ENCODE measurements around the gene CREB5.

CREB5 gene

DNA sequence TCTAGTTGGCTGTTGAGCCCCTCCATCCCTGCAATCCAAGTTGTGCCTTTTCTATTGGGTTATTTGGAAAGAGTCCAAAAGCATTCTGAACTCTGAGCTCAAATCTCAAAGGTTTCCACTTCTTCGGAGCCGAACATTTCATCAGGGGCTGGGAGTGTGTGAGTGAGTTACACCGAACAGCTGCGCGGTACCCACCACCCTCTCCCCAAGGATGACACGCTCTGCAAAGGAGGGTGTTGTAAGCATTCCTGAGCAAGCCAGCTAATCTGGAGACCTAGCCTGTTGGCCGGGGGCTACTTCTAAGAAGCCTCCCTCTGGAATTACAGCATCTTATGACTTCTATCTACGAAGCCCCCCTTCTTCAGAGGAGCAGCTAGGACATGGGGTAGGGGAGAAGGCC, 270.5 kb downstream of the CREB5 start:
- DNase-seq (ENCODE audit: low read depth in 2 of 2): no peak

DNA sequence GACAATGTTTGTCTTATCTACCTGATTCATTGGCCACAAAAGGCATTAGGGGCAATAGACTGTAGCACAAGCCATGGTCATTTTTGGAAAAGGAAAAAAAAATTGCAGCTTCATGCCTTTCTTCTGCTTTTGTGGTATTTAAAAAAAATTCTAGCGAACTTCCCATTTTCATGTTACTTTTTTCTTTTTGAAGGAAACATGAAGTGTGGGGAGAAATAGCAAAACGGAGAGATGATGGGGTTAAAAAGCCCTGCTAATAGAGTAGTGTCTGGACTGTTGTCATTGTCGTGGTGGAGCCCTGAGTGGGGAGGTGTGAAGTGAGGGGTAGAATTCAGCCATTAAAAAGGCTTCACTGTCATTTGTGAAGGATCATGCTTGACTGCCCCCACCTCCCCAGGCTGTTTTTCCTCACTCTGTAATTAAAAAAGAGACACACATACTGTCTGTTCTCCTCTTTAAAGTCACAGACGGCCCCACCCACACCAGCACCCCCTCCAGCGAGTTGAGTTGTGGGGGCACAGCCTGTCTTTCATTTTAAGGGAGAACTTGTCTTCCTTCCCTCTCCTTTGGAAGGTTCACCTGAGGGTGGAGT, 272.4 kb downstream of the CREB5 start:
- DNase-seq (ENCODE audit: low read depth in 2 of 2): no peak

DNA sequence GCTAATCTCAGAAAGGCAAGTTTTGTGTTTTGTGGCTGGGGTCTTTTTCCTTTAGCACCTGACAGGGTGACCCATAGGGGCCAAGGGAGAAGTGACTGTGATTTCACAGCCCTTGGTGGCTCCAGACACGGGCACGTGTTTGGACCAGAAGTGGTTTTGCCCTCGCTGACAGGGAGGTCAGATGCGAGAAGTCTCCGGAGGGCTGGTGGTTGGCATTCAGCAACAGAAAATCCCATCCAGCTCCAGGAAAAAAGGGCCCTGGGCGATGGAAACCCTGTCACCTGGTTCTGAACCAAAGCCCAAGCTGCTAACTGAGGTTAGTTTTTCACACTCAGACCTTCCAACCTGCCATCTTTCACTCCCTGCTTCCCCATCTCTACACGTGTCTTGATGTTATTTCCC, 272.9 kb downstream of the CREB5 start:
- DNase-seq (ENCODE audit: low read depth in 2 of 2): no peak

GRCh38 chr7:28685644-28686417, 273.5 kb downstream of the CREB5 start:
- no peak for DNase-seq (ENCODE audit: low read depth in 2 of 2)

- no peak for DNase-seq (ENCODE audit: low read depth in 2 of 2)
Observed at GRCh38 chr7:28686418-28686800, 274.1 kb downstream of the CREB5 start.

DNA sequence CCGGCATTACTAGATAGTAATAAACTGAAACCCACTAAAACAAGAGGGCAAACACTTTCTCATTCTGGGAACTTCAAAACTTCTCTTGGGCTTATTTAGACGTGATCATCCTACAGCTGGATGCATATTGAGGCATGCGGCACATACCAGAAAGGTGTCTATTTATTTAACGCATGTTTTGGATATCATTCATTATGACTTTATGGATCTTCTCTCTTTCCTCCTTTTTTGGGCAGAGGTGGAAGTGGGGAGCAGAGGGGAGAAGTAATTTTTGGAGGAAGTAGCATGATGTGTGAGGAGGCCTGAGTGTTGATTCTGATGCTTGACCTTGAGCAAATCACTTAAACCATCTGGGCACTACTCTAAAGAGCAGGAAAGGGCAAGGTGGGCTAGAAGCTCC, 275.2 kb downstream of the CREB5 start:
- no peak for DNase-seq (ENCODE audit: low read depth in 2 of 2)

GRCh38 chr7:28688174-28688573, 275.9 kb downstream of the CREB5 start:
- DNase-seq (ENCODE audit: low read depth in 2 of 2): no peak

DNA sequence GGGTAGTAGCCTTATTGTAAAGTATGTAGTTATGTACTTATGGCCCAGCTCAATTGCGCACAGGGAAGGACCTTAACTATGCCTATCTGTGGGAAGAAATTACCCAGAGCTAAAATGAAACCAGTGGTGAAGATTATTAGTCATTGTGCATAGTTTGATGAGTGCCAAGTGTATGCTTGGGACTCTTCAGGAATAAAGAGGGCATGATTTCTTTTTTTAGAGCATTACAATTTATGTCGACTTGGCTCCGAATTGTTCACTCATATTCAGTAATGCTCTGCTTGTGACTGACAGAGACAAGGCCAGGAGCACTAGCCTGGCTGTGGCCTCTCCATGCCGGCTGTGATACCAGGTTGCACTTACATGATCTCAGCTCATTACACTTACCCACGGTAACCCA, 276.3 kb downstream of the CREB5 start:
- DNase-seq (ENCODE audit: low read depth in 2 of 2): no peak

DNA sequence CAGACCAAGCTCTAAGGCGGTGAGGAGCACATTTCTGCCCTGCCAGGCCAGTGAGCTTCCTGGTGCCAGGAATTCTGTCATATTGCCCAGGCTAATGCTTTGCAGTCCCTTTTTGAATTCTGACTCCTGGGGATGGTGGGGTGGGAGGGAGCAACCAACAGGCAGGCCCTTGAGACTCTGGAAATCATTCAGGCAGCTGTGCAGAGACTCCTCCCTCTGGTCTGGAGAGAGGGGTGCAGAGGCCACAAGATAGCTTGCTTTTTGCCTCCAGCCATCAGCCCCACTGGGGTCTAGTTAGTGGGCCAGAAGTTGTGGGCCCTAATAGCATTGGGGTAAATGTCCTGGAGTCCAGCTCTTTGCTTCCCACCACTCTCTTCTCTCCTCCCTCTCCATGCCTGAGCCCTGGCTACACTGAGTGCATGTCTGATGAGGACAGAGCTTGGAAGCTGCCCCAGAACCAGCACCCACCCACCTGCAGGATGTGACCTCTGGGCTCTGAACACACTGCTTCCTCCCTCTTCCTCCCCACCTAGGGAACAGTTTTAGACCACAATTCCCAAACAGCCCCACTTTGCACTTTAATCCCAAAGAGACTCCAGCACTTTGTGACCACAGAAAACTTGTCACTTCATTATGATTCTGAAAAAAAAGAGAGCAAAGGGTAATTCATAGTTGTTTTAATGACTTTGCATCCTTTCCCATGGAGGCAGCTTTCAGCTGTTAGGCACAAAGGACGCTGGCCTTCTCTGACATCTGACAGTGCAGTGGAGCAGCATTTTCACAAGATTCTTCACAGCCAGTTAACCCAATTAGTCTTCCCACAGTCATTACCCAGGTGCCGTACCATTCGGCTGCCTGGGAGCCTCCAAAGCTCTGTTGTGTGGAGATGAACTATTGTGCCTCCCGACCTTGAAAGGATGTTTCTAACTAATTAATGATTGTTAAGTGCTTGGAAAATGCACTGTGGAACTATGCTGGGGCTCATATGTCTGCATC, 283.3 kb downstream of the CREB5 start:
- no peak for DNase-seq (ENCODE audit: low read depth in 2 of 2)

GRCh38 chr7:28697913-28698563, 285.7 kb downstream of the CREB5 start:
- DNase-seq (ENCODE audit: low read depth in 2 of 2): no peak

- DNase-seq (ENCODE audit: low read depth in 2 of 2): no peak
Observed at GRCh38 chr7:28698840-28699239, 286.5 kb downstream of the CREB5 start.

DNA sequence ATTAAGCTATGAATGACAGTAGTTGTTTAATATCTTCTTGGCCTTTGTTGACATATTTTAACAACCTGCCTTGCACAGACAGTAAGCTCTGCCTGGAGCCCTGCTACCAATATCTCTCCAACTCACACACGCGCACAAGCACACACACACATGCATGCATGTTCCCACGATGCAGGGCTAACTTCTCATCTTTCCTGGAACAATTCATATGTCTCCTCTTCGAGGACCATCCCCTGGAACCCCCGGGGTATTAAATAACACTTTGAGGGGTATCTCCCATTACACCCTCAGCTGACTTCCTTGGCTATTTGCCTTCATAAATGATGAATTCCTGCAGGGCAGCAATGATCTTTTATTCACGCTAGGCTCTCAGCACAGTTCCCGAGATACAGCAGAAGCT, 287.8 kb downstream of the CREB5 start:
- DNase-seq (ENCODE audit: low read depth in 2 of 2): no peak

DNA sequence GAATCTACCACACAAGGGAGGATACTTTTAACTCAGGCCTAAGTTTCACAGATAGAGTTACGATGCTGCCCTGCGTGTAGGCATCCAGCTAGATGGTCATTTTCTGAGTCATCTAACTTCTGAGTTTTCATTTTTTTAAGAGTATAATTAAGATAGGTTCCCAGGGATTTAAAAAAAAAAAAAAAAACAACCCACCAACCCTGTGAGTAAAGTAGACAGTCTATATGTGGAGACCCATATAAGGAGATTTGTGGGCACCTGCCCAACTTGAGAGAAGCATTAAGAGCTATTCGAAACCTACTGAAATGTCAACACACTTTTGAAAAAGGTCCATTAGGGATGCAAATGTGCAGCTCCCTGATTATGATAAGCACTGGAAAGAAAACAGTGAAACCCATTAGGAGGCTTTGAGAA, 288.5 kb downstream of the CREB5 start:
- no peak for DNase-seq (ENCODE audit: low read depth in 2 of 2)

DNA sequence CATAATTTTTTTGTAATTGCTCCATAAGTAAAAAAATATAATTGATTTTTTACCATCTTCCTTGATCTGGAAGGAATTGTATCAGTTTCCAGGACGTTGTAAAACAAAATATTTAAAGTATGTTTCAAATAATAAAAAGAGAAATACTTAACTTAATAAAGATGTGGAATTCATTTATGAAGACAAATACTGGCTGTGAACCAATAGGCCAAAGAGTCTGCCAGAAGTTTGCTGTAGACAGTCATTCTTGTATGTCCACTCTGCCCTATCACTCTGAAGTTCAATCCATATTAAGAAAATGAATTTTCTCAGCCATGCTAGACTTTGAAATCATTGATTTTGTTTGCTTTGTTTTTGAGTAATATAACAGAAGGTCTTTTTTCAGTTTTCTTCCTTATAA, 289.4 kb downstream of the CREB5 start:
- no peak for DNase-seq (ENCODE audit: low read depth in 2 of 2)

DNA sequence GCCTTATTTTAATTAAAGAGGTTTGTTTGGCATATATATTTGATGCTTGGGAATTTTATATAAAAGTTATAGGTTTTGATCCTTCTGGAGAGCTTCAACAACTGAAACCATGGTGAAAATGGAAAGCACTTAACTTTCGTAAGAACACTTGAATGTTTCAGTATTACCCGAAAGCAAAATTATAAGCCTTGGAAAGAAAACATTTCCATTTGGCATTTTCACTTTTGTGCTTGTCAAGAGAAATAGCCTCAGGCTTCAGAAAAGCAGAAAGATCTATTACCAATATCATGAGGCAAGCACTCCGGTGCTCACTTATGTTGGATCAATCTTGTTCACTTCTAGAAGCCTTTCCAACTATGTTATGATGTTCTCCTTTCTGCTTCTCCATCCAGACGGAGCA, 289.9 kb downstream of the CREB5 start:
- DNase-seq (ENCODE audit: low read depth in 2 of 2): no peak

DNA sequence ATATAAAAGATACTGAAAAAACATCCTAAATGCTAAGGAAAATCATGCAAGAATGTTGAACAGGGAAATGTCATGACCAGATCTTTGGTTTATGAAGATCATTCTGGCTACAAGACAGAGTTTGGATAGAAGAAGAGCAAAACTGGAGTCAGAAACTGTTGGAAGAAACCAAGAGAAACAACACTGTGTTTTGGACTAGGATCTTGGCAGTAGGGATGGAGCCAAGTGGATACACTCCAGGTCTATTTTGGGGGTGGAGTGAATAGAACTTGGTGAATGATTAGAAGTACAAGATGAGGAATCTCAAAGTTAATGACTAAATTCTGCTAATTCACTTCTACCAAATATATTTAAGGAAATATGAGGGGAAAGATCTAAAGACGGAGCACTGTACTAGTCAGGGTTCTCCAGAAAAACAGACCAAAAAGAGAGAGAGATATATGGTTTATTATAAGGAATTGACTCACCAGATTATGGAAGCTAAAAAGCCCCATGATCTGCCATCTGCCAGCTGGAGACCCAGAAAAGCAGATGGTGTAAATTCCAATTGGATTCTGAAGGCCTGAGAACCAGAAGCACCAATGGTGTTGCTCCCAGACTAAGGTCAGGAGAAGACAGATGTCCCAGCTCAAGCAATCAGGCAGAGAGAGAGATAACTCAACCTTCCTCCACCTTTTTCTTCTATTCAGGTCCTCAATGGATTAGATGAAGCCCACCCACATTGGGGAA, 290.9 kb downstream of the CREB5 start:
- DNase-seq (ENCODE audit: low read depth in 2 of 2): no peak

GRCh38 chr7:28704706-28705105, 292.4 kb downstream of the CREB5 start:
- no peak for DNase-seq (ENCODE audit: low read depth in 2 of 2)

DNA sequence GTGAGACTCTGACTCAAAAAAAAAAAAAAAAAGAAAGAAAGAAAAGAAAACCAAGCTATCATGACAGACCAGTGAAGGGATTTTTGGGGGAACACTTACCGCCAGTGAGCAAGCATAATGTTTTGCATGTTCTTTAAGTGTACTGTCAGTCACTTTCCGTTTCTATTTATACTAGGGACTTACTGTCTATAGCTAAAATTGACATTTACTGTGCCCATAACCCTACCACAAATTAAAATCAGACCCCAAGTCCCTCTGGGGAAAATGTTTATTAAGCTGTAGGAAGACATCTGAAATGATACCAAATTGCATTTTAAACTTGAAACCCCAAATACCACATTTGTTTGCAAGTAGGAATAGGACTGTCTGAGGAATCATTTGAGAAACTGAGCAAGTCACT, 293.0 kb downstream of the CREB5 start:
- DNase-seq (ENCODE audit: low read depth in 2 of 2): no peak

DNA sequence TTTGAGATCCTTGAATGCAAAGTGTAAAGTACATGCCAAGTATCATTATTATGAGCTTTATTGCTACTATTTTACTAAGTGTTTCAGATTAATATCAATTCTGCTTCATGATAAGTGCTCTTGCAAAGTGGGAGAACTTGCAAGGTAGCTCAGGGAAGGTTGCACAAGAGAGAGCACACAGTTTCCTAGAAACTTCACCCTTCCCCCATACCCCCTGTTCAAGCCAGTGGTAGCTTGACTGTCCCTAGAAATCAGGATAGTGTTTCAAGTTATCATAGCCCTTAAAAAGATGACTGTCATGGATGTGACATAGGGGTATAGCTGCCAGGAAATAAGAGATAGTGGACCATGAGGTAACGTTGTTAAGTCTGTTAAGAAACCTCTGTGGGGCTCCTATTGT, 294.3 kb downstream of the CREB5 start:
- no peak for DNase-seq (ENCODE audit: low read depth in 2 of 2)

GRCh38 chr7:28707291-28707690, 295.0 kb downstream of the CREB5 start:
- DNase-seq (ENCODE audit: low read depth in 2 of 2): no peak
